AG09319 (cell line): ENCODE results near the gene INTS11.

Experiments used
- DNase-seq: peaks from one replicate; pipeline ENCODE4 v3.0.0-alpha.2; 2010; ENCODE audit warnings: low read depth; ENCODE audit errors: extremely low read depth
- TF ChIP-seq, protein P1 (sequence below): IDR thresholded peaks from 2 replicates; pipeline ENCODE4 v1.5.1; 2011; ENCODE audit warnings: low read depth, mild to moderate bottlenecking, inconsistent platforms, low read length, moderate library complexity

INTS11 gene

DNA sequence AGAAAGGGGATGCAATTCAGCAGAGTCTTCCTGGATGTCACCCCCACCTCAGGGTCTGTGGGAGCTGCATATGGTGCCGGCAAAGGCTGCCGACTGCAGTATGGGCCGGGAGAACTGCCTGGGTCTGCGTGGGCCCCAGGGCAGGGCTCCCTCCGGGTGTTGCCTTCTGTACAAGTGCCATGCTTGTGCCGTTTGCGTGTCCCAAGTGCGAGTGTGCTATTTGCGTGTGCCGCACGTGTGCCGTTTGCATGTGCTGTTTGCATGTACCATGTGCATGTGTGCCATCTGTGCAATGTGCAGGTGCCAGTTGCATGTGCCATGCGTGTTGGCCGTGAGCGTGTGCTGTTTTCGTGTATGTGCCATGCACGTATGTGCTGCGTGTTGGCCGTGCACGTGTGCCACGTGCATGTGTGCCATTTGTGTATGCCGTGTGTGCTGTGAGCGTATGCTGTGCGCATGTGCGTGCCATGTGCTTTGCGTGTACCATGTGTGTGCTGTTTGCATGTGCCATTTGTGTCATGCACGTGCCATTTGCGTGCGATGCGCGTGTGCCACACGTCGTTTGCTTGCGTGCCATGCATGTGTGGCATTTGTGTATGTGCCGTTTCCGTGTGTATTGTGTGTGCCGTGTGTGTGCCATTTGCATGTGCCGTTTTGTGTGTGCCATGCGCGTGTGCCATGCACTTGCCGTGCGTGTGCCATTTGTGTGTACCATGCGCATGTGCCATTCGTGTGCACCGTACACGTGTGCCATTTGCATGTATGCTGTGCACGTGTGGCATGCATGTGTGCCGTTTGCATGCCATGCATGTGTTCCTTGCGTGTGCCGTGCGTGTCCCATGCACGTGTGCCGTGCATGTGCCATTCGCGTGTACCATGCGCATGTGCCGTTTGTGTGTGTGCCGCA is 5.1 kb upstream of the INTS11 start:
- DNase-seq, result no peak
- TF ChIP-seq, protein P1, sequence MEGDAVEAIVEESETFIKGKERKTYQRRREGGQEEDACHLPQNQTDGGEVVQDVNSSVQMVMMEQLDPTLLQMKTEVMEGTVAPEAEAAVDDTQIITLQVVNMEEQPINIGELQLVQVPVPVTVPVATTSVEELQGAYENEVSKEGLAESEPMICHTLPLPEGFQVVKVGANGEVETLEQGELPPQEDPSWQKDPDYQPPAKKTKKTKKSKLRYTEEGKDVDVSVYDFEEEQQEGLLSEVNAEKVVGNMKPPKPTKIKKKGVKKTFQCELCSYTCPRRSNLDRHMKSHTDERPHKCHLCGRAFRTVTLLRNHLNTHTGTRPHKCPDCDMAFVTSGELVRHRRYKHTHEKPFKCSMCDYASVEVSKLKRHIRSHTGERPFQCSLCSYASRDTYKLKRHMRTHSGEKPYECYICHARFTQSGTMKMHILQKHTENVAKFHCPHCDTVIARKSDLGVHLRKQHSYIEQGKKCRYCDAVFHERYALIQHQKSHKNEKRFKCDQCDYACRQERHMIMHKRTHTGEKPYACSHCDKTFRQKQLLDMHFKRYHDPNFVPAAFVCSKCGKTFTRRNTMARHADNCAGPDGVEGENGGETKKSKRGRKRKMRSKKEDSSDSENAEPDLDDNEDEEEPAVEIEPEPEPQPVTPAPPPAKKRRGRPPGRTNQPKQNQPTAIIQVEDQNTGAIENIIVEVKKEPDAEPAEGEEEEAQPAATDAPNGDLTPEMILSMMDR, result no peak

DNA sequence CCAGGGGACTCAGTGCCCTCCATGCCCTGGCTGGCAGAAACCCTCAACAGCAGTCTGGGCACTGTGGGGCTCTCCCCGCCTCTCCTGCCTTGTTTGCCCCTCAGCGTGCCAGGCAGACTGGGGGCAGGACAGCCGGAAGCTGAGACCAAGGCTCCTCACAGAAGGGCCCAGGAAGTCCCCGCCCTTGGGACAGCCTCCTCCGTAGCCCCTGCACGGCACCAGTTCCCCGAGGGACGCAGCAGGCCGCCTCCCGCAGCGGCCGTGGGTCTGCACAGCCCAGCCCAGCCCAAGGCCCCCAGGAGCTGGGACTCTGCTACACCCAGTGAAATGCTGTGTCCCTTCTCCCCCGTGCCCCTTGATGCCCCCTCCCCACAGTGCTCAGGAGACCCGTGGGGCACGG is 3.8 kb upstream of the INTS11 start:
- DNase-seq, result no peak

DNA sequence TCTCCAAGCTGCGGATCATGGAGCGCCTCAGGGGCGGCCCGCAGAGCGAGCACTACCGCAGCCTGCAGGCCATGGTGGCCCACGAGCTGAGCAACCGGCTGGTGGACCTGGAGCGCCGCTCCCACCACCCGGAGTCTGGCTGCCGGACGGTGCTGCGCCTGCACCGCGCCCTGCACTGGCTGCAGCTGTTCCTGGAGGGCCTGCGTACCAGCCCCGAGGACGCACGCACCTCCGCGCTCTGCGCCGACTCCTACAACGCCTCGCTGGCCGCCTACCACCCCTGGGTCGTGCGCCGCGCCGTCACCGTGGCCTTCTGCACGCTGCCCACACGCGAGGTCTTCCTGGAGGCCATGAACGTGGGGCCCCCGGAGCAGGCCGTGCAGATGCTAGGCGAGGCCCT is 2.8 kb upstream of the INTS11 start:
- TF ChIP-seq, protein P1, result no peak

More for the DNA sequence above, 3.8 kb upstream of the INTS11 start:
- TF ChIP-seq, protein P1, result no peak

DNA sequence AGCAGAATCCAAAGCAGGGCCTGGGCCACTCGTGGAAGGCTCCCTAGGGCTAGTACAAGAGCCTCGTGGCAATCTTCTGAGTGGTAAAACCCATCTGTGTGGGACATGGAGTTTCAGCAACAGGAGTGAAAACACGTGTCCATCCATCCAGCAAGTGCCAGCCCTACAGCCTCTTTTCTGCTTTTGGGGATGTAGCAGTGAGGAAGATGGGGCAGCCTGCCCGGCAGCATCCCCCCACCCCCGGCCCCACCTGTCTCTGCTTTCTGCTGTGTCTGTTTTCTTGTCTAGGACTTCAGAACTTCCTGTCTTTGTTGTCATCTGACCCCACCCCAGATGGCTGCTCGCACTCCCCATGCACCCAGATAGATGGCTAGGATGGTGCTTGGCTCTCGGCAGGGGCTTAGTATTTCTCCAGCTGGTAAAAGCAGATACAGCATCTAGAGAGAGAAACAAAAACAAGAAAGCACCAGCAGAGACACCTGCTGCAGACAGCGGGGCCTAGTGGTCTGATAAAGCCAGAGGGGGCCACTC is 1.7 kb upstream of the INTS11 start:
- TF ChIP-seq, protein P1, result no peak
- no peak for DNase-seq

More for the DNA sequence above, 2.8 kb upstream of the INTS11 start:
- DNase-seq, result no peak

DNA sequence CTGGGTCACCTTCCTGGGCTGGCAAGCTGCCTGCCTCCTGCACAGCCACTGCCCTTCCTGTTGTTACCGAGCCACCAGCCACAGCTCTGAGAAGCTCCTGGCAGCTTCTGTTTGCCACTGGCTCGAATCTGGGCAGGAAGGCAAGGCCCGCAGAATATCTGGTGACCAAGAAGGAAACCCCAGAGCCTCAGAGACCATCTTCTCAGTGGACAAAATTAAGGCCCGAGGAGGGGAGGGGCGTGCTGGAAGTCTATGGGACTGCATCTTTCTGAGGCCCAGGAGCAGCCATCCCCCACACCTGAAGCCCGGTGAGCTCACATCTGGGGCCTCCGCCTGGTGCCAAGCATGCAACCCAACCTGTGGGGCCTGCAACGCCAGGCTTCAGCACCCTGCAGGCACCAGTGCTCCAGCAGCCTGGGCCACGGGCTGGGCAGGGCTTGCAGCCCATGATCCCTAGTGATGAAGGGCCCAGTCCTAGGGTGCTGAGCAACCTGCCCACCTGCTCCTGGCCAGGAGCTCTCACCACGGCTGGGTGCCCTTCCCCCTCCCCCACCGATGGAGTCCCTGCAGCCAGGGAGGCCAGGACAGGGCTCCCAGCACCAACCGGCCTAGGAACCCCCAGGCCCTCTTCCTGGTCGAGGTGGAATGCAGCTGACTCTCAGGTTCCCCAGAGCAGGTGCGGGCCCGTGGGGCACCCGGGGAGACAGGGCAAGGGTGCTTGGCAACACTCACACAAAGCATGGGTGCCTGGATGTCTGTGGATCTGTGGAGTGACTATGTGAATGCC is 1.0 kb upstream of the INTS11 start:
- TF ChIP-seq, protein P1, result no peak
- no peak for DNase-seq

DNA sequence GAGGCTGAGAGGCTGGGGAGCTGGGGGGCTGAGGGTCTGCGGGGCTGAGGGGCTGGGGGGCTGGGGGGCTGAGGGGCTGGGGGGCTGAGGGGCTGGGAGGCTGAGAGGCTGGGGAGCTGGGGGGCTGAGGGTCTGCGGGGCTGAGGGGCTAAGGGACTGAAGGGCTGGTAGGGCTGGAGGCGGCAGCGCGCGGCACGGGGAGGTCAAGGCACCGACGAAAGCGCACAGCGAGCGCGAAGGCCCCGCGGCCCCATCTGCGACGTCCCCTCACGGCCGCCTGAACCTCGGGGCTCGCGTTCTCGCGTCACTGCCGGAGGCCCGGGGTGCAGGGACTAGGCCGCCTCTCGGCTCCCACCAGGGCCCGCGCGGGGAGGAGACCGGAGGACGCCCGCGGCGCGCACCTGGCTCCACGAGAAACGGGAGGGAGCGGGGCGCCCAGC is 356 bp downstream of the INTS11 start:
- TF ChIP-seq, protein P1, result no peak
- no peak for DNase-seq

DNA sequence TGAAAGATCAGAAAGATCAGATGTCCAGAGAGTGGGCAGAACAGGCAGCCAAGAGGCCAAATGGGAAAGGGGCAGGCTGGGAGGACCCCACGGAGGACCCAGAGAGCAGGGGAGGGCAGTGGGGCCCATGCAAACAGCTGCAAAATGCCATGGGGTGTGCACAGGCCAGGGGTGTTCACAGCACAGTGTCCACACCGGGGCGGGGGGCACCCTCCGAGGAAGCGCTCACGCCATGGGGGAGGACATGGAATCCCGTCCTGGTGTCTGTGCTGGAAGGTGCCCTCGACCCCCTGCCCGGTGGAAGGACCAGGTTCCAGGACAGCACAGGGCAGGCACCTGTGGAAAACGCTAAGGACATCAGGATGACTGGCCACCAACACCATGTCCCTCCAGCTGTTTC is 1.5 kb downstream of the INTS11 start:
- no peak for DNase-seq
- TF ChIP-seq, protein P1, result no peak
